SK-N-SH treated with all-trans-retinoic acid at 6 μM for 48 hours (cell line): Measurements from ENCODE around the gene CGB7.

Experiments used
- ATAC-seq: fragments of 200-7000 bp; cut with Tn5 transposase; 3 replicates; pipeline ENCODE4 v1.9.1; 2020; ENCODE audit warnings: mild to moderate bottlenecking, moderate library complexity
- ARNTL ChIP-seq: fragments of 450-650 bp; formaldehyde crosslinking; IDR thresholded peaks from 2 replicates; pipeline ENCODE4 v1.5.0; 2020; ENCODE audit warnings: low read depth, mild to moderate bottlenecking, moderate library complexity, borderline replicate concordance
- BACH2 ChIP-seq: fragments of 250-450 bp; sonication (Bioruptor Pico); IDR thresholded peaks from 2 replicates; pipeline ENCODE4 v1.9.0; 2021; ENCODE audit warnings: mild to moderate bottlenecking, borderline replicate concordance
- CSDC2 ChIP-seq: fragments of 250-450 bp; sonication (Bioruptor Pico); IDR thresholded peaks from 2 replicates; pipeline ENCODE4 v1.5.0; 2020; ENCODE audit warnings: mild to moderate bottlenecking, moderate library complexity
- ESRRG ChIP-seq: fragments of 250-450 bp; sonication (Bioruptor Pico); IDR thresholded peaks from 2 replicates; pipeline ENCODE4 v1.6.1; 2021; ENCODE audit warnings: mild to moderate bottlenecking
- GLIS3 ChIP-seq: fragments of 250-450 bp; sonication (Bioruptor Pico); IDR thresholded peaks from 2 replicates; pipeline ENCODE4 v1.5.0; 2020; ENCODE audit warnings: mild to moderate bottlenecking, moderate library complexity
- OSR1 ChIP-seq: fragments of 250-450 bp; sonication (Bioruptor Pico); IDR thresholded peaks from 2 replicates; pipeline ENCODE4 v1.8.0; 2022; ENCODE audit warnings: moderate library complexity, mild to moderate bottlenecking, inconsistent platforms
- RARB ChIP-seq: fragments of 250-450 bp; sonication (Bioruptor Pico); IDR thresholded peaks from 2 replicates; pipeline ENCODE4 v1.8.0; 2021; ENCODE audit warnings: mild to moderate bottlenecking, moderate library complexity
- SNAI2 ChIP-seq: fragments of 250-450 bp; sonication (Bioruptor Pico); IDR thresholded peaks from 2 replicates; pipeline ENCODE4 v1.5.0; 2020; ENCODE audit warnings: mild to moderate bottlenecking, moderate library complexity
- TCF4 ChIP-seq: fragments of 250-450 bp; sonication (Bioruptor Pico); IDR thresholded peaks from 2 replicates; pipeline ENCODE4 v1.8.0; 2021; ENCODE audit warnings: mild to moderate bottlenecking, moderate library complexity, borderline replicate concordance
- TOX ChIP-seq: fragments of 250-450 bp; sonication (Bioruptor Pico); IDR thresholded peaks from 2 replicates; pipeline ENCODE4 v1.8.0; 2021; ENCODE audit warnings: mild to moderate bottlenecking, moderate library complexity, borderline replicate concordance
- ZC3H10 ChIP-seq: fragments of 250-450 bp; sonication (Bioruptor Pico); IDR thresholded peaks from 2 replicates; pipeline ENCODE4 v1.5.1; 2021; ENCODE audit warnings: mild to moderate bottlenecking, moderate library complexity
- ZFP3 ChIP-seq: fragments of 250-450 bp; sonication (Bioruptor Pico); IDR thresholded peaks from 2 replicates; pipeline ENCODE4 v1.5.0; 2020; ENCODE audit warnings: mild to moderate bottlenecking, moderate library complexity
- ZFP30 ChIP-seq: fragments of 450-650 bp; formaldehyde crosslinking; IDR thresholded peaks from 2 replicates; pipeline ENCODE4 v1.5.0; 2022; ENCODE audit warnings: mild to moderate bottlenecking, moderate library complexity
- ZNF70 ChIP-seq: fragments of 450-650 bp; formaldehyde crosslinking; IDR thresholded peaks from 2 replicates; pipeline ENCODE4 v1.5.0; 2020; ENCODE audit warnings: mild to moderate bottlenecking, moderate library complexity
- ZNF8 ChIP-seq: fragments of 450-650 bp; formaldehyde crosslinking; IDR thresholded peaks from 2 replicates; pipeline ENCODE4 v1.5.0; 2020; ENCODE audit warnings: mild to moderate bottlenecking, moderate library complexity
- TF ChIP-seq, protein P1 (sequence below): fragments of 250-450 bp; sonication (Bioruptor Pico); IDR thresholded peaks from 2 replicates; pipeline ENCODE4 v1.5.0; 2020; ENCODE audit warnings: mild to moderate bottlenecking, moderate library complexity
- TF ChIP-seq, protein P2 (sequence below): fragments of 250-450 bp; sonication (Bioruptor Pico); IDR thresholded peaks from 2 replicates; pipeline ENCODE4 v1.8.0; 2020; ENCODE audit warnings: mild to moderate bottlenecking, moderate library complexity, borderline replicate concordance
- TF ChIP-seq, protein P3 (sequence below): fragments of 250-450 bp; sonication (Bioruptor Pico); IDR thresholded peaks from 2 replicates; pipeline ENCODE4 v1.8.0; 2021; ENCODE audit warnings: low read depth, mild to moderate bottlenecking, moderate library complexity, borderline replicate concordance

CGB7 gene

DNA sequence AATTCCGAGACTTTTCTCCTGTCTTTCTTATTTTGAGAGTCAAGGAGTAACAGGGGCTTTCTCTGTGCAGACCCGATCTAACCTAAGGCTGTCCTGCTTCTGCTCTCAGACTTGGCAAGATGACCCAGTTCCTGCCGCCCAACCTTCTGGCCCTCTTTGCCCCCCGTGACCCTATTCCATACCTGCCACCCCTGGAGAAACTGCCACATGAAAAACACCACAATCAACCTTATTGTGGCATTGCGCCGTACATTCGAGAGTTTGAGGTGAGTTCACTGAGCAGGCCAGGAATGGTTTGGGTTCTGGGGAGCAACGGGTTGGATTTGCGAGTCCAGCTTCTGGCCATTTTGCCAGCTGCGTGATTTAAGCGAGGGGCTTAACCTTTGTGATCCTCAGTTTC, 28.7 kb upstream of the CGB7 start (continued):
- TF ChIP-seq, protein P1, sequence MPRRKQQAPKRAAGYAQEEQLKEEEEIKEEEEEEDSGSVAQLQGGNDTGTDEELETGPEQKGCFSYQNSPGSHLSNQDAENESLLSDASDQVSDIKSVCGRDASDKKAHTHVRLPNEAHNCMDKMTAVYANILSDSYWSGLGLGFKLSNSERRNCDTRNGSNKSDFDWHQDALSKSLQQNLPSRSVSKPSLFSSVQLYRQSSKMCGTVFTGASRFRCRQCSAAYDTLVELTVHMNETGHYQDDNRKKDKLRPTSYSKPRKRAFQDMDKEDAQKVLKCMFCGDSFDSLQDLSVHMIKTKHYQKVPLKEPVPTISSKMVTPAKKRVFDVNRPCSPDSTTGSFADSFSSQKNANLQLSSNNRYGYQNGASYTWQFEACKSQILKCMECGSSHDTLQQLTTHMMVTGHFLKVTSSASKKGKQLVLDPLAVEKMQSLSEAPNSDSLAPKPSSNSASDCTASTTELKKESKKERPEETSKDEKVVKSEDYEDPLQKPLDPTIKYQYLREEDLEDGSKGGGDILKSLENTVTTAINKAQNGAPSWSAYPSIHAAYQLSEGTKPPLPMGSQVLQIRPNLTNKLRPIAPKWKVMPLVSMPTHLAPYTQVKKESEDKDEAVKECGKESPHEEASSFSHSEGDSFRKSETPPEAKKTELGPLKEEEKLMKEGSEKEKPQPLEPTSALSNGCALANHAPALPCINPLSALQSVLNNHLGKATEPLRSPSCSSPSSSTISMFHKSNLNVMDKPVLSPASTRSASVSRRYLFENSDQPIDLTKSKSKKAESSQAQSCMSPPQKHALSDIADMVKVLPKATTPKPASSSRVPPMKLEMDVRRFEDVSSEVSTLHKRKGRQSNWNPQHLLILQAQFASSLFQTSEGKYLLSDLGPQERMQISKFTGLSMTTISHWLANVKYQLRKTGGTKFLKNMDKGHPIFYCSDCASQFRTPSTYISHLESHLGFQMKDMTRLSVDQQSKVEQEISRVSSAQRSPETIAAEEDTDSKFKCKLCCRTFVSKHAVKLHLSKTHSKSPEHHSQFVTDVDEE (CRISPR knock-in tag) = no peak
- no peak for TF ChIP-seq ZFP30 (CRISPR knock-in tag)
- no peak for TF ChIP-seq ESRRG

DNA sequence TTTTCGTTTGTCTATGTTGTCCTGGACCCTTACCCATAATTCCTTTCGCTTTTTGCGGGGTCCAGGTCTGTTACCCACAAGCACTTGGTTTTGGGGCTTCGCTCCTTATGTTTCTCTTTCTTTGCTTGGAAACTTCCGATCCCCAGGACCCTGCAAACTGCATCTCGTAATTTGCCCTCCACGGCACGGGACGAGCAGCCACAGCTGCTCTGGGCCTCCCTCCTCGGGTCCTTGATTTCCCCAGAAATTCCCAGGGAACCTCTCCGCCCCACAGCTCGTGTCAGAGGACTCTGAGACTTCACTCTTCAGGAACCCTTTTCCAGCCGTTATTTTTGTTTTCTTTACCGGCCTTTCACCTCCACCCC, 28.3 kb upstream of the CGB7 start:
- ATAC-seq = no peak
- TF ChIP-seq OSR1 (CRISPR knock-in tag) (no peak), TOX (no peak), RARB (no peak), ZFP30 (CRISPR knock-in tag) (no peak), GLIS3 (CRISPR knock-in tag) (no peak), ZNF8 (CRISPR knock-in tag) (no peak), ESRRG (no peak)
- TF ChIP-seq, protein P1 (CRISPR knock-in tag) = no peak

DNA sequence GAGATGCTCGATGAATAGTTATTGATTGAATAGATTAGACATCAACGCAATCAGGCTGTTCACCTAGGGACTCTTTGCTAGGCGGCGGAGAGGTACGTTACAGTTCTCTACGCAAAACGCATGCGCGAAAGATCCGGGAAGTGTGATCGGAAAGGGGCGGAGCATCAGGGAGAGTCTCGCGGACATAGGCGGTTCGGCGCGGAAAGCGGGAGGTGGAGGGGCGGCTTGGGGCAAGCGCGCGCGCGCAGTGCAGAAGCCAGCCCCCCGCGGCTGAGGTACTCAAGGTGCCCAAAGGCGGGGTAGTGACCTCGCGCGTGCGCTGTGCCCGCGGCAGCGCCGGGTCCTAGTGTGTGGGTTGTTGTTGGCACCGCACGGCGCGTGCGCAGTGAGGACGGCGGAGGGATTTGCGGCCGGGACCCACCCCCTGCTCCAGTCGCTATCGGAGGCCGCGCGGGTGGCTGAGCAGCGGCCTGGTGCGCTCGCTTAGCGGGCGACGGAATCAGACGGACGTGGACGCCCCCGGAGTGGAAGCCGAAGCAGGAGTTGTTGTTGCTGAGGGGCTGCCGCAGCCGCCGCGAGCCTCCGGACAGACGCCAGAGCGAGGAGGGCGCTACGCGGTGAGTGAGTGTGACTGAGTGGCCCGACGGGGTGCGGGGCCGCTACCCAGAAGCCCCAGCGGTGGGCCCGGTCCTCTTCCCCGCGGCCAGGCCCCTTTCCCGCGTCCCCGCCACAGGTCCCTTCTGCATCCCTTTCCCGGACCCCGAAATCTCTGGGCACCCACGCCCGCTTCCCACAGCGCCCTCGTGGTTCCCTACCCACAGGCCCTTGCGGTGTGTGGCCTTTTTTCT, 27.7 kb upstream of the CGB7 start, which contains the start of gene SNRNP70:
SNRNP70 (plus strand) TSS at position 432 of the 848 bp plus-strand sequence. CDS start 964 bp downstream, outside the sequence.
- TF ChIP-seq TOX = no peak
- peak; percentile 89; the same call in 1 of the 2 replicates for TF ChIP-seq GLIS3 (CRISPR knock-in tag)
- peak; percentile 64; the same call in 1 of the 2 replicates for TF ChIP-seq ZFP3 (CRISPR knock-in tag)
- no peak for TF ChIP-seq RARB
- TF ChIP-seq, all 23 proteins: peak for 2
- ATAC-seq = peak; percentile 96

DNA sequence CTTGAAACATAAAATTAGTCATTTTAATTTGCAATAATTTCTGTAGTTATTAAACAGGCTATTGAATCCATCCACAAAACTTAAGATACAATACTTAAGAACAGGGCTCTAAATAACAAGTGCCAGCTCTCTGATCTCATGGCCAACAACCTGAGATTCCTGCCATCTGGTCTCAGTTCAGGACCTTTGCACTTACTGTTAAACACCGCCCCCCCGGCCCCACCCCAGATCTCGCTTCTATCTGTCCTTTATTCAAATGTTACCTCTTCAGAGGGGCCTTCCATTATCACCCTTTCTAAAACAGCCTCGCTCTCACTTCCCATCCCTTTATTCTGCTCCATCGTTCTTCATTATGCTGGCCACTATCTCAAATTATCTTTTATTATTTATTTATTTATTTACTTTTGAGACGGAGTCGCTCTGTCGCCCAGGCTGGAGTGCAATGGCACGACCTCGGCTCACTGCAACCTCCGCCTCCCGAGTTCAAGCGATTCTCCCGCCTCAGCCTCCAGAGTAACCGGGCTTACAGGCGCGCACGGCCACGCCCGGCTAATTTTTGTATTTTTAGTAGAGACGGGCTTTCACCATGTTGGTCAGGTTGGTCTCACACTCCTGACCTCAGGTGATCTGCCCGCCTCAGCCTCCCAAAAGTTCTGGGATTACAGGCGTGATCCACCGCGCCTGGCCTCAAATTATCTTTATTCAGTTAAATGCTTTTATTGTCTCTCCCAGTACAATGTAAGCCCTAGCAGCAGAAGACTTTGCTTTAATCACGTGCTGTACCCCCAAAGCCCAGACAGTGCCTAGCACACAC, 26.9 kb upstream of the CGB7 start:
- ATAC-seq = peak; percentile 35
- TF ChIP-seq TCF4 (no peak), ZC3H10 (CRISPR knock-in tag) (no peak), CSDC2 (CRISPR knock-in tag) (no peak), ZNF70 (no peak), SNAI2 (CRISPR knock-in tag) (no peak), TOX (no peak), ARNTL (CRISPR knock-in tag) (no peak), GLIS3 (CRISPR knock-in tag) (no peak), BACH2 (CRISPR knock-in tag) (no peak)
- TF ChIP-seq, protein P2, sequence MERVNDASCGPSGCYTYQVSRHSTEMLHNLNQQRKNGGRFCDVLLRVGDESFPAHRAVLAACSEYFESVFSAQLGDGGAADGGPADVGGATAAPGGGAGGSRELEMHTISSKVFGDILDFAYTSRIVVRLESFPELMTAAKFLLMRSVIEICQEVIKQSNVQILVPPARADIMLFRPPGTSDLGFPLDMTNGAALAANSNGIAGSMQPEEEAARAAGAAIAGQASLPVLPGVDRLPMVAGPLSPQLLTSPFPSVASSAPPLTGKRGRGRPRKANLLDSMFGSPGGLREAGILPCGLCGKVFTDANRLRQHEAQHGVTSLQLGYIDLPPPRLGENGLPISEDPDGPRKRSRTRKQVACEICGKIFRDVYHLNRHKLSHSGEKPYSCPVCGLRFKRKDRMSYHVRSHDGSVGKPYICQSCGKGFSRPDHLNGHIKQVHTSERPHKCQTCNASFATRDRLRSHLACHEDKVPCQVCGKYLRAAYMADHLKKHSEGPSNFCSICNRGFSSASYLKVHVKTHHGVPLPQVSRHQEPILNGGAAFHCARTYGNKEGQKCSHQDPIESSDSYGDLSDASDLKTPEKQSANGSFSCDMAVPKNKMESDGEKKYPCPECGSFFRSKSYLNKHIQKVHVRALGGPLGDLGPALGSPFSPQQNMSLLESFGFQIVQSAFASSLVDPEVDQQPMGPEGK (CRISPR knock-in tag) = no peak
- TF ChIP-seq, protein P3, sequence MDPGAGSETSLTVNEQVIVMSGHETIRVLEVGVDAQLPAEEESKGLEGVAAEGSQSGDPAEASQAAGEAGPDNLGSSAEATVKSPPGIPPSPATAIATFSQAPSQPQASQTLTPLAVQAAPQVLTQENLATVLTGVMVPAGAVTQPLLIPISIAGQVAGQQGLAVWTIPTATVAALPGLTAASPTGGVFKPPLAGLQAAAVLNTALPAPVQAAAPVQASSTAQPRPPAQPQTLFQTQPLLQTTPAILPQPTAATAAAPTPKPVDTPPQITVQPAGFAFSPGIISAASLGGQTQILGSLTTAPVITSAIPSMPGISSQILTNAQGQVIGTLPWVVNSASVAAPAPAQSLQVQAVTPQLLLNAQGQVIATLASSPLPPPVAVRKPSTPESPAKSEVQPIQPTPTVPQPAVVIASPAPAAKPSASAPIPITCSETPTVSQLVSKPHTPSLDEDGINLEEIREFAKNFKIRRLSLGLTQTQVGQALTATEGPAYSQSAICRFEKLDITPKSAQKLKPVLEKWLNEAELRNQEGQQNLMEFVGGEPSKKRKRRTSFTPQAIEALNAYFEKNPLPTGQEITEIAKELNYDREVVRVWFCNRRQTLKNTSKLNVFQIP (CRISPR knock-in tag) = no peak
